Kidney (tissue), 14 donors: Measurements from ENCODE around the gene PHF14. TPM values are rescaled to one million over a fixed set of nuclear protein-coding genes. Genes with fewer than 3 reads are reported as not detected.

ENCODE experiments used
- DNase-seq, 5 donors: peaks; one replicate each; pipeline ENCODE4 v3.0.0-alpha.2; 2013 to 2020
- FAIRE-seq: peaks from 2 replicates; lab custom pipeline; 2012; peaks lifted over from hg19 to GRCh38; lab: Jason Lieb, UNC
- H3K27ac ChIP-seq, 2 donors: one replicate each; pipeline ENCODE4 v1.7.0; 2013; ENCODE audit warnings: low read depth in 2 of 2, low read length in 2 of 2, inconsistent platforms in 1 of 2
- H3K27me3 ChIP-seq: one replicate; pipeline ENCODE4 v1.7.1; 2013; ENCODE audit warnings: low read length, inconsistent platforms; ENCODE audit not compliant: control insufficient read depth, insufficient read depth
- H3K36me3 ChIP-seq, 3 donors: one replicate each; pipeline versions ENCODE4 v1.7.0 to v1.7.1; 2013; ENCODE audit warnings: low read length in 3 of 3, control low read depth in 1 of 3, inconsistent platforms in 1 of 3; ENCODE audit not compliant: insufficient read depth in 3 of 3, control insufficient read depth in 2 of 3
- H3K4me1 ChIP-seq, 3 donors: one replicate each; pipeline versions ENCODE4 v1.7.0 to v1.7.1; 2013; ENCODE audit warnings: low read length in 3 of 3, inconsistent platforms in 1 of 3, low read depth in 1 of 3; ENCODE audit not compliant: control insufficient read depth in 2 of 3, insufficient read depth in 2 of 3
- H3K4me3 ChIP-seq, 3 donors: one replicate each; pipeline versions ENCODE4 v1.7.0 to v1.8.1; 2013; ENCODE audit warnings: low read length in 3 of 3, control low read depth in 1 of 3, inconsistent platforms in 1 of 3
- H3K9ac ChIP-seq, 3 donors: one replicate each; pipeline versions ENCODE4 v1.7.0 to v1.7.1; 2013; ENCODE audit warnings: low read length in 3 of 3, control low read depth in 1 of 3, inconsistent platforms in 1 of 3
- H3K9me3 ChIP-seq, 3 donors: one replicate each; pipeline versions ENCODE4 v1.7.0 to v1.7.1; 2013; ENCODE audit warnings: low read length in 3 of 3, control low read depth in 1 of 3, inconsistent platforms in 1 of 3; ENCODE audit not compliant: control insufficient read depth in 2 of 3, insufficient read depth in 1 of 3
- intact Hi-C: fragments of 100-400 bp; cut with DNase I; formaldehyde crosslinking; loops from one replicate; pipeline ENCODE4 v1.11.1; 2022
- polyA plus RNA-seq: library from polyadenylated mRNA; stranded (reverse); fragments of 350-450 nt; fragmentation: Illumina TruSeq; extraction: RNeasy Lipid Tissue Mini Kit (QIAGEN cat#74804); gene quantifications from one replicate; pipeline ENCODE4 v1.2.3, GENCODE V29; 2014; ENCODE audit warnings: low read depth, low replicate concordance; ENCODE audit not compliant: insufficient read depth
- total RNA-seq: library from RNA; stranded (reverse); fragmentation: NEBNext Ultra II Directional; extraction: Animal tissue kit (Norgen Biotek cat#: 25700); gene quantifications from one replicate; pipeline ENCODE4 v1.2.1, GENCODE V29; 2021
- TF ChIP-seq, protein P1 (sequence below): IDR thresholded peaks from 3 replicates; pipeline ENCODE4 v1.5.1; 2012; ENCODE audit warnings: mild to moderate bottlenecking, moderate library complexity, borderline replicate concordance; ENCODE audit not compliant: insufficient read depth; ENCODE audit errors: extremely low read depth
- donor health status: control.
- donor health status: control.
- donor health status: control.
- donor health status: control.
- donor health status: control.
- donor health status: DM: yes; HTN: yes; CAD: no.
- donor health status: Normal renal cell carcinoma (clear cell type).

Gene PHF14
- total and polyA plus RNA-seq, 2 donors from 2014 or later = 17.1 to 31.7 TPM

DNA sequence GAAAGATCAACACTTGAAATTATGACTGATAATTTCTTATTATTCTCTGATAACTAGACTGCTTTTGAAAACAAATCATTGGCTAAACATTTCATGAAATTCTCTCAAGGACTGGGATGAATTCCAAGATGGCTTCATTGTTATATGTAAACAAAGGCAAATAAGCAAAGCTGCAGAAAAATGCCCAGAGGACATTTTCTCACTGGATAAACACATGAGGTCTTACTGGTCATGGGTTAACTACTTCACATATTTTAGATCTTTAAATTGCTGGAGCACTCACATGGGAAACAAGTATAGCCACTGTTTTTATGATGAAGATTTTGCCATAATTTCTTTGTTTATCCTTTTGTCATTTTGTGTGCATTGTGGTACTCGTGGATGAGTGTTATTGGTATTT lies 239.1 kb downstream of the PHF14 start:
- Histone ChIP-seq H3K27me3 (no peaks in the 10 kb centered on the region), H3K4me1 (peaks cover 0 to 22% (median 4%) of the 10 kb centered on the region in 3 donors), H3K9ac (no peak overlapping the region), H3K36me3 (no peaks in the 10 kb centered on the region), H3K27ac (no peak overlapping the region), H3K9me3 (no peaks in the 10 kb centered on the region), H3K4me3 (no peak overlapping the region)
- intact Hi-C loops = no loop called here
- TF ChIP-seq, protein P1, sequence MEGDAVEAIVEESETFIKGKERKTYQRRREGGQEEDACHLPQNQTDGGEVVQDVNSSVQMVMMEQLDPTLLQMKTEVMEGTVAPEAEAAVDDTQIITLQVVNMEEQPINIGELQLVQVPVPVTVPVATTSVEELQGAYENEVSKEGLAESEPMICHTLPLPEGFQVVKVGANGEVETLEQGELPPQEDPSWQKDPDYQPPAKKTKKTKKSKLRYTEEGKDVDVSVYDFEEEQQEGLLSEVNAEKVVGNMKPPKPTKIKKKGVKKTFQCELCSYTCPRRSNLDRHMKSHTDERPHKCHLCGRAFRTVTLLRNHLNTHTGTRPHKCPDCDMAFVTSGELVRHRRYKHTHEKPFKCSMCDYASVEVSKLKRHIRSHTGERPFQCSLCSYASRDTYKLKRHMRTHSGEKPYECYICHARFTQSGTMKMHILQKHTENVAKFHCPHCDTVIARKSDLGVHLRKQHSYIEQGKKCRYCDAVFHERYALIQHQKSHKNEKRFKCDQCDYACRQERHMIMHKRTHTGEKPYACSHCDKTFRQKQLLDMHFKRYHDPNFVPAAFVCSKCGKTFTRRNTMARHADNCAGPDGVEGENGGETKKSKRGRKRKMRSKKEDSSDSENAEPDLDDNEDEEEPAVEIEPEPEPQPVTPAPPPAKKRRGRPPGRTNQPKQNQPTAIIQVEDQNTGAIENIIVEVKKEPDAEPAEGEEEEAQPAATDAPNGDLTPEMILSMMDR = no peak
- FAIRE-seq (peak; percentile 64), DNase-seq (peak in 2 of 5 donors; percentile 53 to 73)

DNA sequence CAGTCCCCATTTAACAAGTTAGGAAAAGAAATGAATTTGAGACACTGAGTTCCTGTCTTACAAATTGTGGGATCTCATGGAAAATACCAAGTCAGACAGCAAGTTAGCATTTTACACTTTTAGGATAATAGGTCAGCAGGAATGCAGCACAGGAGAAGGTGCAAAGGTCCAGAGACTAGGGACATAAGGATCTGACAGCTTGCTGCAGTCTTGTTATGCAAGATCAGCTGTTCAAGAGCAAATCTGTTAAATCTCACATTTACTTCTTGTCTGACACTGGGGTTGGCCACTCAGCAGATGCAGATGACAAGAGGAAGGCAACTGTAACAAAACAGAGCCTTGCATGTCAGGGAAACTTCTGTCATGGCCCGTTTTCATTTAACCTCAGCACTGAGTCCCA lies 239.6 kb downstream of the PHF14 start:
- no peak for FAIRE-seq
- Histone ChIP-seq H3K27ac (no peak overlapping the region), H3K4me1 (peaks cover 0 to 22% (median 4%) of the 10 kb centered on the region in 3 donors)

DNA sequence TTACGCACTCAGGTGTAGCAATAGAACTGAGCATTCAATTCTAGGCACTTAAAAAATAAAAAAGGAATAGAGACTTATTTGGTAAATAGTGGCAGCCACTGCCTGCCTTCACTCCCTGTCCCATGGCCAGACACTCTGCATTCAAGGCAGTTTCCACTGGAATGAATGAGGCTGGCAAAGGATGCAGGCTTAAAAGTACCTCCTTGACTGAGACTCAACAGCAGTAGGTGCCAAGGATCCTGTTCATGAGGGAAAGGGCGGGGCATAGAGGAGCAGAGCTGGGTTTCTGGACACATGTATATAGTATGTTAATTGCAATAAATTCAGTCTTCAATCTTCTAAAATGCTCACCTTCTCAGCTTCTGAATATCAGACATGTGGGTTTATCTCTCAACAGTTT lies 242.6 kb downstream of the PHF14 start:
- Histone ChIP-seq H3K9ac (no peak overlapping the region), H3K4me3 (no peak overlapping the region), H3K27me3 (no peaks in the 10 kb centered on the region), H3K4me1 (peaks cover 0 to 22% (median 4%) of the 10 kb centered on the region in 3 donors), H3K36me3 (no peaks in the 10 kb centered on the region), H3K9me3 (no peaks in the 10 kb centered on the region), H3K27ac (no peak overlapping the region)
- TF ChIP-seq, protein P1 = no peak
- no peak for DNase-seq
- intact Hi-C loops = no loop called here
- no peak for FAIRE-seq

More for the DNA sequence above, 239.6 kb downstream of the PHF14 start:
- Histone ChIP-seq H3K4me3 (no peak overlapping the region), H3K9me3 (no peaks in the 10 kb centered on the region), H3K36me3 (no peaks in the 10 kb centered on the region), H3K27me3 (no peaks in the 10 kb centered on the region), H3K9ac (no peak overlapping the region)
- intact Hi-C loops = no loop called here
- peak in 1 of 5 donors; percentile 34 for DNase-seq
- TF ChIP-seq, protein P1 = no peak
